ENCODE results near the gene JMJD7. TPM values are rescaled to one million over a fixed set of nuclear protein-coding genes. Genes with fewer than 3 reads are reported as not detected.

Gene JMJD7
- total RNA-seq, 4 donors from 2014 or later, result 2.0 to 12.6 (median 7.9) TPM

DNA sequence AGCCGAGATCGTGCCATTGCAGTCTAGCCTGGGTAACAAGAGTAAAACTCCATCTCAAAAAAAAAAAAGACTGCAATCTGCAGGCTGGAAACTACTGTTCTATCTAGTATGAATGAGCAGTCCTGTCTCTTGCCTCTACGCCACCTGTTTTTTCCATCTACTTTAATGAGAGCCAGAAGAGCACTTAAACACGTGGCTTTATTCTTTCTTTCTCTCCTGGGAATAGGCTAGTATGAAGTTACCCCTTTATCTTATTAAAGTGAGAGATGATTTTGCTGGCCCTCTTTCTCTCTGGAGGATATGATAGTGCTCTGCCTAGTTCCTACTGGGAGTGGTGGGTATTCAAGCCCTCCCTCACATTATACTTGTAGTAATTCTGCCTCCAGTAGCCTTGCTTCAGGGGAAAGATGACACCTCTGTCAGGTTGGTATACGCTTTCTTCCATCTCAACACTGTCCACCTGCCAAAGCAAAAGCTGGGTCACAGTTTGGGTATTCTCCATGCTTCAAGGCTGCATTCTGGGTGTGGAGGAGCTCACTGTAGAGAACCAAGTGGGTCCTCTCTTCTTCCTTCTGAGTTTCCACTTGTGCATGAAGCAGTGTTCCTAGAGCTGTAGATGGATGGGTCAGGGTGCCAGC, 35.8 kb upstream of the JMJD7 start:
- TF ChIP-seq, protein P1, sequence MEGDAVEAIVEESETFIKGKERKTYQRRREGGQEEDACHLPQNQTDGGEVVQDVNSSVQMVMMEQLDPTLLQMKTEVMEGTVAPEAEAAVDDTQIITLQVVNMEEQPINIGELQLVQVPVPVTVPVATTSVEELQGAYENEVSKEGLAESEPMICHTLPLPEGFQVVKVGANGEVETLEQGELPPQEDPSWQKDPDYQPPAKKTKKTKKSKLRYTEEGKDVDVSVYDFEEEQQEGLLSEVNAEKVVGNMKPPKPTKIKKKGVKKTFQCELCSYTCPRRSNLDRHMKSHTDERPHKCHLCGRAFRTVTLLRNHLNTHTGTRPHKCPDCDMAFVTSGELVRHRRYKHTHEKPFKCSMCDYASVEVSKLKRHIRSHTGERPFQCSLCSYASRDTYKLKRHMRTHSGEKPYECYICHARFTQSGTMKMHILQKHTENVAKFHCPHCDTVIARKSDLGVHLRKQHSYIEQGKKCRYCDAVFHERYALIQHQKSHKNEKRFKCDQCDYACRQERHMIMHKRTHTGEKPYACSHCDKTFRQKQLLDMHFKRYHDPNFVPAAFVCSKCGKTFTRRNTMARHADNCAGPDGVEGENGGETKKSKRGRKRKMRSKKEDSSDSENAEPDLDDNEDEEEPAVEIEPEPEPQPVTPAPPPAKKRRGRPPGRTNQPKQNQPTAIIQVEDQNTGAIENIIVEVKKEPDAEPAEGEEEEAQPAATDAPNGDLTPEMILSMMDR (IDR thresholded peaks at IDR 0.05; ENCODE audit: low read depth), result no peak

DNA sequence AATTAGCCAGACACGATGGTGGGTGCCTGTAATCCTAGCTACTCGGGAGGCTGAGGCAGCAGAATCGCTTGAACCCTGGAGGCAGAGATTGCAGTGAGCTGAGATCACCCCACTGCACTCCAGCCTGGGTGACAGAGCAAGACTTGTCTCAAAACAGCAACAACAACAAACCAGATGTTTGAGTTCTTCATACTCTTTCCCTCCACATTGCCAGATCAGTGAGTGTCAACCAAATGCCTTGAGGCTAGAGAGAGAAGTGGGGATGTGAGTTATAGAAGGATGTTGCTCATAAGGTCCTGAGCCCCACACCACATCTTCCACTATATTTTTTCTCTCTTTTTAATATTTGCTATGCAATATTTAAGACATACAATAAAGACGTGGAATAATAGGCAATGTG, 33.8 kb upstream of the JMJD7 start:
- TF ChIP-seq, protein P1 (IDR thresholded peaks at IDR 0.05; ENCODE audit: low read depth), result no peak

DNA sequence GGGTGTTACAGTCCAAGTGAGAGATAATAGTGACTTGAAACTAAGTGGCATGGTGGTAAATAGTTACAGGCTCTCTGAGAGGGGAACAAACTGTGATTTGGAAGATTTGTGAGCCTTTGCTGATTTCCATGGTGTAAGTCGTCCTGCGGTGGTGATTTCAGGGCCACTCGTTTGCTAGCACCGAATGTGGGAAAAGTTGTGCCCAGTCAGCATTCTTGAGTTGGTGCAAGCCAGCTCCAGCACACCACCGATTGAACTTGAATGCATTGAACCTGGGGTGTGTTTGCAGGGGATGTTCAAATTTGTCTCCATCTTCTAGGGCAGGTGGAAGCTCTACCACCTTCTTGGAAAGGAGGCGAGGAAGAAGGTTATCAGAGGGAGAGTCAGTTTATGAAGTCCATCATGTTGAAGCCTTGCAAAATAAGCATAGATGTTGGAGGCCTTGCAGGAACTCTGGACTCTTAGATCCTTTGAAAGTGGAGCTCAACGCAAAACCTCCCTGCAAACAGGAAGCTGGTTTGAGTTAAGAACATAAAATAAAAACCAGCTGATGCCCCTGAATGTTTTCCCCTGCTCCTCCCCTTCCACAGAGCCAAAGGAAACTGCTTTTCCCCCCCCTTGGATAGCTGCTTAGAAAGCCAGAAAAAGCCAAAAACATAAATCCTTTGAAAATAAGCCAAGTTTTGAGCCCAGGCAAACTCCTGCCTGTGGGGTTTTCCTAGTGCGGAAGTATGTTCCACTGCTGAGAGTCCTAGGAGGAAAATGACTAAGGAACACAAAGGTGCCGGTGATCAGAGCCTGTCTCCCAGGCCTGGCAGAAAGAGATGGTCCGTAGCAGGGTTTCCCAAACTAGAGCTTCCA, 31.7 kb upstream of the JMJD7 start:
- TF ChIP-seq, protein P1 (IDR thresholded peaks at IDR 0.05; ENCODE audit: low read depth), result no peak

DNA sequence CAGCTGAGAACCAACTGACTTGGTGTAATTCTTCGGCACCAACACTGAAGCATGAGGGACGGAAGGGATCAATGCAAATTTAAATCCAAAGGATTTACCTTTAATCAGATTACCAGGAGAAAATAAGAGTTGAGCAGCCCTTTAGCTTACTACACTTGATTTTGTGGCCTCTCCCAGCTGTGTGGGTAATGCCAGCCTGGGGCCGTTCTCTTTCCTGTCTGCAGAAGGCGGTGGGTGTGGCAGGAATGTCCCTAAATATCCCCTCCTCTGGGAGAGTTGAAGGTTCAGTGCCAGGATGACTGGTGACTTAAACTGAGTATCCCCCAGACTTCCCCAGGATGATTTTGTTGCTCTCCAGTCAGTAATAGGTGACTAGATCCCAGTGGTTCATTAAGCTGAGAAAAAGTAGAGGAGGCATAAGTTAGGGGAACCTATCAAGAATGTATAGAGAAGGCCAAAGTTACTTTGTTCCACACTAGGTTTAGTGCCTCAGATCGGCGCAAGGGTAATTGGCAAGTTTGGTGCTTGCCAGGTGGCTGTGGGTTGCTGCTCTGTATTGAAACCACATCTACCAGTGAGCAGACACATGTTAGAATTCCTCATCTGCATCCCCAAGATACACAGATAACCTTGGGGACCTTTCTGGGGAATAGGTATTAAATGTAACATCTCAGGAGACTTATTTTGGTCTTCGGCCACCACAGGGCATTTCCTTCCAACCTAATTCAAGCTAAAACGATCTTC, 30.5 kb upstream of the JMJD7 start:
- TF ChIP-seq, protein P1 (IDR thresholded peaks at IDR 0.05; ENCODE audit: low read depth), result no peak

DNA sequence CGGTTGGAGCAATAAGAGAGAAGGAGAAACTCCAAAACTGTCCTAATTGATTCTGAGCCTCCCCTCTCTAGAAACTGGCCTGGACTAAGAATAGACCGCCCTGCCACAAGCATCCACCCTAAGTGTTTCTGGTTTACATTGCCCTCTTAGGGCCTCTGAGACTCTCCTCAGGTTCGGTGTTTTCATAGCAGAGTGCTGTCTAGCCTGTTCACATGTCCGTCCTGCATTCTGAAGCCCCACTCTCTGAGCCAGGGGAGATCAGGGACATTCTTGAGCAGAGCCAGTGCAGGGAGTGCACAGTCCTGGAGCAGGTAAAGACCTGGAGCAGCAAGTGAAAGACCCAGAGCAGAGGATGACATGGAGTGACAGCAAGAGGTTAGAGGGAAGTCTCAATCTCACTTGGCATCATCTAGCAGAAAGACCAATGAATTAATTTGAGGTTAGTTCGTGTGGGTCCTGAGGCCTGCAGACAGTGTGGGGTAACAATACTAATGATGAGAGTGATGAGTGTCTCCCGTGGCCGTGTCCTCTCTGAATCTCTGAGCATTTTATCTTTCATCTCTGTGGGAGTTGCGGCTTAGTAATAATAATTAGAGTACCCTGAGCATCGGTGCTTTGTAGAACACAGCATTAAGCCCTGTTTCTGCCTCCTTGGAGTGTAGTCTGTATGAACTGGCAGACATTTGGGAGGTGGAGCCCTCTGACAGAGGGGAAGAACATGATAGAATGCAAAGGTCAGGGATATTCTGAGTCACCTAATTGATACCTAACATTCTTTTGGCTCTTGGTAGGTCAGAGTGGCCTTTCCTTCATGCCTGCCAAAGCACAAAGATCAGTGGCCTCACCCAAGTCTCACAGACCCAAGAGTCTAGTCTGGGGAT, 29.0 kb upstream of the JMJD7 start:
- TF ChIP-seq, protein P1 (IDR thresholded peaks at IDR 0.05; ENCODE audit: low read depth), result no peak

DNA sequence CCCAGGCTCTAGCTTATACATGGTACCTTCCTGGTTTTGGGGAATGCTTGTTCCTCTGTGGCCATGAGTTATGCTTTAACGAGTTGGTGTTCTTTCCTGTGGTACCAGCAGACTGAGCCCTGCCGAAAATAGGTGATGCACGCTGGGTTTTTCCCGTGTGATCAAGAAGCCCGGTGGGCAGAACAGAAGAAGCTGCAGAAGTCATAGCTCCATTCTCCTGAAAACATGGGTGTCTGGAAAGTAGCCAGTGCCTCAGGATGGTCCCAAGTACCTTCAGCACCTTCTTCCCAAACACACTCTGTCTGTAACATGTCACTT, 28.4 kb upstream of the JMJD7 start:
- TF ChIP-seq, protein P1 (IDR thresholded peaks at IDR 0.05; ENCODE audit: low read depth), result no peak
